Measurements from ENCODE around the gene TNNT1.
"Not testable (repeated sequence)": the region's sequence is repeated elsewhere in the genome, so short reads cannot be mapped to it uniquely, and the experiment has no call there.

Gene TNNT1

GRCh38 chr19:55109527-55110291 is 39.3 kb downstream of the TNNT1 start:
- no peak for DNase-seq (ENCODE audit: low read depth in 2 of 2)

GRCh38 chr19:55107252-55107651 is 41.8 kb downstream of the TNNT1 start:
- not testable (repeated sequence) for DNase-seq (ENCODE audit: low read depth in 2 of 2)

- DNase-seq (ENCODE audit: low read depth in 2 of 2): no peak
Observed at GRCh38 chr19:55106591-55106990, 42.4 kb downstream of the TNNT1 start.

- DNase-seq (ENCODE audit: low read depth in 2 of 2): no peak
Observed at GRCh38 chr19:55105237-55105636, 43.8 kb downstream of the TNNT1 start.

- no peak for DNase-seq (ENCODE audit: low read depth in 2 of 2)
Observed at GRCh38 chr19:55103190-55103589, 45.8 kb downstream of the TNNT1 start.

GRCh38 chr19:55101261-55101660 is 47.7 kb downstream of the TNNT1 start:
- no peak for DNase-seq (ENCODE audit: low read depth in 2 of 2)

GRCh38 chr19:55099557-55100506 is 49.2 kb downstream of the TNNT1 start:
- DNase-seq (ENCODE audit: low read depth in 2 of 2): no peak

- DNase-seq (ENCODE audit: low read depth in 2 of 2): no peak
Observed at GRCh38 chr19:55098716-55099556, 50.1 kb downstream of the TNNT1 start.

GRCh38 chr19:55097864-55098715 is 50.9 kb downstream of the TNNT1 start:
- no peak for DNase-seq (ENCODE audit: low read depth in 2 of 2)

- DNase-seq (ENCODE audit: low read depth in 2 of 2): no peak
Observed at GRCh38 chr19:55096061-55096701, 52.8 kb downstream of the TNNT1 start.

- DNase-seq (ENCODE audit: low read depth in 2 of 2): no peak
Observed at GRCh38 chr19:55095260-55096060, 53.5 kb downstream of the TNNT1 start.

- DNase-seq (ENCODE audit: low read depth in 2 of 2): no peak
Observed at GRCh38 chr19:55094456-55095259, 54.3 kb downstream of the TNNT1 start.

GRCh38 chr19:55092423-55093318 is 56.3 kb downstream of the TNNT1 start:
- no peak for DNase-seq (ENCODE audit: low read depth in 2 of 2)

- no peak for DNase-seq (ENCODE audit: low read depth in 2 of 2)
Observed at GRCh38 chr19:55091955-55092354, 57.1 kb downstream of the TNNT1 start.

- DNase-seq (ENCODE audit: low read depth in 2 of 2): no peak
Observed at GRCh38 chr19:55091126-55091910, 57.7 kb downstream of the TNNT1 start.

GRCh38 chr19:55090564-55090963 is 58.4 kb downstream of the TNNT1 start:
- DNase-seq (ENCODE audit: low read depth in 2 of 2): no peak
